IMR-90 (cell line): ENCODE data around the gene MFSD2B. TPM values are rescaled to one million over a fixed set of nuclear protein-coding genes. Genes with fewer than 3 reads are reported as not detected.

Experiments
- ATAC-seq: fragments of 200-7000 bp; cut with Tn5 transposase; 2 replicates; pipeline ENCODE4 v1.9.1; 2020; ENCODE audit warnings: low read depth, mild to moderate bottlenecking, moderate library complexity
- BruUV-seq: library from RNA; stranded (reverse); fragments of 400-500 nt; replicated peaks from 2 replicates; lab custom pipeline; 2021; lab: Mats Ljungman, UMichigan
- CTCF ChIA-PET: fragments of 300-600 bp; formaldehyde crosslinking; extraction: SDS; loops from one replicate; lab custom pipeline; 2021; ENCODE audit warnings: antibody characterized with exemption; lab: Yijun Ruan, JAX
- POLR2A ChIA-PET: fragments of 300-600 bp; sonication (Branson Sonifier 250); formaldehyde crosslinking; loops from one replicate; lab custom pipeline; 2022; ENCODE audit warnings: antibody characterized with exemption; ENCODE audit not compliant: unreplicated experiment; lab: Charles Lee
- DNase-seq: peaks from one replicate; pipeline ENCODE4 v3.0.0; 2013
- H2AFZ ChIP-seq: replicated peaks from 2 replicates; pipeline ENCODE3; 2013; ENCODE audit warnings: low read length, mild to moderate bottlenecking; ENCODE audit not compliant: poor library complexity
- H2AK5ac ChIP-seq: 2 replicates; pipeline ENCODE4 v1.6.1; 2013; ENCODE audit warnings: low read depth, low read length, inconsistent platforms
- H2AK9ac ChIP-seq: replicated peaks from 2 replicates; pipeline ENCODE3; 2013; ENCODE audit warnings: mild to moderate bottlenecking, low read depth, low read length, moderate library complexity; ENCODE audit not compliant: poor library complexity
- H2BK120ac ChIP-seq: 2 replicates; pipeline ENCODE4 v1.6.1; 2013; ENCODE audit warnings: low read depth, low read length, inconsistent platforms
- H2BK15ac ChIP-seq: 3 replicates; pipeline ENCODE4 v1.6.1; 2013; ENCODE audit warnings: low read depth, low read length, inconsistent platforms
- H2BK20ac ChIP-seq: 2 replicates; pipeline ENCODE4 v1.6.1; 2013; ENCODE audit warnings: low read depth, mild to moderate bottlenecking, inconsistent platforms, low read length, moderate library complexity
- H2BK5ac ChIP-seq: 2 replicates; pipeline ENCODE4 v1.6.1; 2013; ENCODE audit warnings: mild to moderate bottlenecking, low read depth, low read length, inconsistent platforms; ENCODE audit not compliant: poor library complexity, severe bottlenecking
- H3K14ac ChIP-seq: replicated peaks from 2 replicates; pipeline ENCODE4 v1.6.1; 2013; ENCODE audit warnings: low read depth, low read length, inconsistent platforms
- H3K18ac ChIP-seq: 2 replicates; pipeline ENCODE4 v1.6.1; 2013; ENCODE audit warnings: low read depth, low read length, control low read depth
- H3K23ac ChIP-seq: 2 replicates; pipeline ENCODE4 v1.6.1; 2013; ENCODE audit warnings: low read depth, low read length, inconsistent platforms
- H3K27ac ChIP-seq: 2 replicates; pipeline ENCODE4 v1.5.1; 2013; ENCODE audit warnings: mild to moderate bottlenecking, control low read depth, low read length; ENCODE audit not compliant: insufficient read depth
- H3K27me3 ChIP-seq: 2 replicates; pipeline ENCODE4 v1.6.1; 2013; ENCODE audit warnings: low read length; ENCODE audit not compliant: control insufficient read depth, insufficient read depth
- H3K36me3 ChIP-seq: 2 replicates; pipeline ENCODE4 v1.6.1; 2013; ENCODE audit warnings: low read length, mixed read lengths; ENCODE audit not compliant: control insufficient read depth, insufficient read depth
- H3K4ac ChIP-seq: 2 replicates; pipeline ENCODE4 v1.6.1; 2013; ENCODE audit warnings: low read depth, low read length, inconsistent platforms
- H3K4me1 ChIP-seq: 2 replicates; pipeline ENCODE4 v1.6.1; 2013; ENCODE audit warnings: low read length, mixed read lengths; ENCODE audit not compliant: control insufficient read depth, insufficient read depth
- H3K4me2 ChIP-seq: 2 replicates; pipeline ENCODE4 v1.6.1; 2013; ENCODE audit warnings: low read depth, mild to moderate bottlenecking, control low read depth, low read length, moderate library complexity
- H3K4me3 ChIP-seq: 2 replicates; pipeline ENCODE4 v1.5.1; 2013; ENCODE audit warnings: low read depth, mild to moderate bottlenecking, control low read depth, low read length, moderate library complexity; ENCODE audit not compliant: insufficient read depth
- H3K56ac ChIP-seq: 2 replicates; pipeline ENCODE4 v1.6.1; 2013; ENCODE audit warnings: low read length, inconsistent platforms; ENCODE audit not compliant: insufficient read depth; ENCODE audit errors: extremely low read depth
- H3K79me1 ChIP-seq, 2 experiments: 2 replicates each; pipeline ENCODE4 v1.6.1; 2013; ENCODE audit warnings: low read length in 2 of 2, inconsistent platforms in 1 of 2, low read depth in 1 of 2
- H3K9ac ChIP-seq: 2 replicates; pipeline ENCODE4 v1.6.1; 2013; ENCODE audit warnings: low read depth, low read length, control low read depth
- H3K9me1 ChIP-seq: 2 replicates; pipeline ENCODE4 v1.6.1; 2013; ENCODE audit warnings: low read length, inconsistent platforms; ENCODE audit not compliant: insufficient read depth
- H3K9me3 ChIP-seq: 2 replicates; pipeline ENCODE4 v1.6.1; 2013; ENCODE audit warnings: low read length; ENCODE audit not compliant: control insufficient read depth, insufficient read depth
- H4K20me1 ChIP-seq: 2 replicates; pipeline ENCODE4 v1.6.1; 2013; ENCODE audit warnings: low read length, inconsistent platforms; ENCODE audit not compliant: insufficient read depth
- H4K5ac ChIP-seq: 2 replicates; pipeline ENCODE4 v1.6.1; 2013; ENCODE audit warnings: mild to moderate bottlenecking, low read depth, low read length, control low read depth
- H4K8ac ChIP-seq, 2 experiments: 2 replicates each; pipeline ENCODE4 v1.6.1; 2013; ENCODE audit warnings: low read depth in 2 of 2, low read length in 2 of 2, control low read depth in 1 of 2, inconsistent platforms in 1 of 2
- H4K91ac ChIP-seq: 2 replicates; pipeline ENCODE4 v1.6.1; 2013; ENCODE audit warnings: low read depth, low read length, inconsistent platforms; ENCODE audit not compliant: insufficient read depth
- CHD1 ChIP-seq: IDR thresholded peaks from 2 replicates; pipeline ENCODE4 v1.6.1; 2012; ENCODE audit warnings: low read depth, low read length, improper control_type of control experiment
- CTCF ChIP-seq: conservative IDR thresholded peaks from 2 replicates; pipeline ENCODE4 v1.5.1; 2012; ENCODE audit warnings: mild to moderate bottlenecking, low read depth, low read length, improper control_type of control experiment
- ELK1 ChIP-seq: fragments of 150-350 bp; IDR thresholded peaks from 2 replicates; pipeline ENCODE4 v1.6.1; 2016; ENCODE audit warnings: low read depth, mild to moderate bottlenecking, low read length, moderate library complexity, borderline replicate concordance
- FOS ChIP-seq: fragments of 150-350 bp; IDR thresholded peaks from 2 replicates; pipeline ENCODE4 v1.6.1; 2016; ENCODE audit warnings: low read depth, low read length
- MAFK ChIP-seq: IDR thresholded peaks from 2 replicates; pipeline ENCODE4 v1.6.1; 2012; ENCODE audit warnings: low read depth, low read length, improper control_type of control experiment
- MAZ ChIP-seq: IDR thresholded peaks from 2 replicates; pipeline ENCODE4 v1.6.1; 2012; ENCODE audit warnings: low read depth, mild to moderate bottlenecking, low read length, improper control_type of control experiment, moderate library complexity, borderline replicate concordance
- POLR2A ChIP-seq: IDR thresholded peaks from 2 replicates; pipeline ENCODE4 v1.6.1; 2012; ENCODE audit warnings: mild to moderate bottlenecking, low read depth, low read length
- RCOR1 ChIP-seq: IDR thresholded peaks from 2 replicates; pipeline ENCODE4 v1.6.1; 2012; ENCODE audit warnings: mild to moderate bottlenecking, low read length, improper control_type of control experiment; ENCODE audit not compliant: insufficient replicate concordance
- RFX5 ChIP-seq: IDR thresholded peaks from 2 replicates; pipeline ENCODE4 v1.8.0; 2012; ENCODE audit warnings: low read depth, mild to moderate bottlenecking, low read length, moderate library complexity
- WGBS, 2 experiments: methylation state at CpG; one replicate each; pipeline versions ENCODE4 v1.1.5 to v1.1.7; 2013; ENCODE audit warnings: missing lambda C conversion rate in 2 of 2; ENCODE audit not compliant: insufficient read length in 1 of 2; ENCODE audit errors: extremely low coverage in 2 of 2; 5-methylcytosine and 5-hydroxymethylcytosine counted together
- dilution Hi-C: fragments of 300-500 bp; cut with HindIII; formaldehyde crosslinking; loops from one replicate; pipeline ENCODE4 v1.14.3; 2018; ENCODE audit warnings: low sequenced_read_pairs; ENCODE audit not compliant: unreplicated experiment
- in situ Hi-C: fragments of 300-500 bp; cut with MboI; formaldehyde crosslinking; loops from 3 replicates; pipeline ENCODE4 v1.14.3; 2019; ENCODE audit warnings: low sequenced_read_pairs, inconsistent platforms, mixed read lengths
- intact Hi-C: fragments of 100-400 bp; cut with micrococcal nuclease; formaldehyde crosslinking; loops from 2 replicates; pipeline ENCODE4 v1.10.0; 2022
- polyA plus RNA-seq, 3 experiments: library from polyadenylated mRNA; depleted of rRNA; stranded (reverse); fragments of >200 nt; gene quantifications; 2 replicates each; pipeline ENCODE4 v1.2.3, GENCODE V29; 2012; ENCODE audit warnings: low replicate concordance in 1 of 3
- total RNA-seq: library from RNA; depleted of rRNA; stranded (reverse); fragments of >200 nt; gene quantifications from 2 replicates; pipeline ENCODE4 v1.2.3, GENCODE V29; 2012

MFSD2B gene
- total and polyA plus RNA-seq, 2 of the 4 experiments (the other 2 are of a cell fraction) = 0.05 TPM; not detected in 1

GRCh38 chr2:24055750-24056149 is 45.9 kb downstream of the MFSD2B start:
- Histone ChIP-seq H2BK15ac (no peak overlapping the region), H2AFZ (no peak overlapping the region), H3K36me3 (no peaks in the 10 kb centered on the region), H2AK5ac (no peak overlapping the region), H3K14ac (no peak overlapping the region), H3K18ac (no peak overlapping the region), H2BK120ac (no peak overlapping the region), H3K9me1 (no peaks in the 10 kb centered on the region), H4K20me1 (no peaks in the 10 kb centered on the region), H3K4me2 (no peak overlapping the region), H3K23ac (no peak overlapping the region), H3K27me3 (no peaks in the 10 kb centered on the region), H3K9me3 (no peaks in the 10 kb centered on the region), H2AK9ac (no peak overlapping the region), H2BK5ac (no peak overlapping the region), H4K91ac (no peak overlapping the region), H3K4me1 (no peaks in the 10 kb centered on the region), H2BK20ac (no peak overlapping the region), H3K56ac (no peak overlapping the region), H3K4ac (no peak overlapping the region), H3K9ac (no peak overlapping the region), H3K27ac (no peak overlapping the region), H4K5ac (no peak overlapping the region), H3K79me1 (0 out of 4 replicates have a peak, but pooled peaks cover 0 to 3% of the 10 kb centered on the region in 2 experiments), H3K4me3 (no peak overlapping the region), H4K8ac (no peak overlapping the region)
- POLR2A ChIA-PET = no interaction called here
- WGBS, 2 experiments = no CpG with 5 or more reads among the region's 6 CpGs
- TF ChIP-seq FOS (no peak), ELK1 (no peak), CTCF (no peak), MAFK (no peak), RFX5 (no peak), MAZ (no peak), POLR2A (no peak), RCOR1 (no peak), CHD1 (no peak)
- in situ Hi-C loops = no loop called here
- dilution Hi-C loops = no loop called here
- ATAC-seq (no peak), DNase-seq (no peak)
- intact Hi-C loops = no loop called here
- CTCF ChIA-PET = no interaction called here
- no TSS peak for BruUV-seq
